Renal cortex interstitium (tissue), 11 donors: Measurements from ENCODE around the gene HIP1R. TPM values are rescaled to one million over a fixed set of nuclear protein-coding genes. Genes with fewer than 3 reads are reported as not detected.
A peak's percentile ranks its signal among the peaks of the same experiment; 100 is the strongest.

Source experiments
- DNase-seq, 11 donors: peaks; one replicate each; pipeline ENCODE4 v3.0.0-alpha.2; 2013; ENCODE audit warnings: low read depth in 9 of 11, low spot score in 4 of 11; ENCODE audit errors: extremely low read depth in 1 of 11
- polyA plus RNA-seq, 3 donors: library from polyadenylated mRNA; unstranded; fragments of 120-200 nt; gene quantifications; one replicate each; pipeline ENCODE4 v1.2.1, GENCODE V29; 2013; ENCODE audit not compliant: insufficient read length in 3 of 3

The HIP1R gene
- polyA plus RNA-seq, 3 donors = 54.1 to 115 (median 74.2) TPM

DNA sequence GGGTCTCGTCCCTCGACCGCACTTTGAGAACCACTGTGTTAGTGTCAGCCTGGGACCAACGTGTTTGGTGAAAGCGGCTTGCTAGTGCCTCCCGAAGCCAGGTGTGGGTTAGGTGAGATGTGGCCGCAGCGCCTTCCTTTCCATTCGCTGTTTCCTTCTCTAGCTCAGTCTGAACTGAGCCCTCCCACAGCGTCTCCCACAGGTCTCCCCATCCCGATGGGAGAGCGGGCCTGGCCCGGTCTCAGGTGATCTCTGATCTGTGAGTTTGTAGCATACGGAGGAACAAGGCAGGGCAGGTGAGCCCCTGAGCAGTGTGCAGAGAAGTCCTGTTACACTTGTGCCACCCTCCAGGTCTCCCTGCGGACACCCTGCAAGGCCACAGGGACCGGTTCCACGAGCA is 19.3 kb downstream of the HIP1R start:
- DNase-seq = no peak

DNA sequence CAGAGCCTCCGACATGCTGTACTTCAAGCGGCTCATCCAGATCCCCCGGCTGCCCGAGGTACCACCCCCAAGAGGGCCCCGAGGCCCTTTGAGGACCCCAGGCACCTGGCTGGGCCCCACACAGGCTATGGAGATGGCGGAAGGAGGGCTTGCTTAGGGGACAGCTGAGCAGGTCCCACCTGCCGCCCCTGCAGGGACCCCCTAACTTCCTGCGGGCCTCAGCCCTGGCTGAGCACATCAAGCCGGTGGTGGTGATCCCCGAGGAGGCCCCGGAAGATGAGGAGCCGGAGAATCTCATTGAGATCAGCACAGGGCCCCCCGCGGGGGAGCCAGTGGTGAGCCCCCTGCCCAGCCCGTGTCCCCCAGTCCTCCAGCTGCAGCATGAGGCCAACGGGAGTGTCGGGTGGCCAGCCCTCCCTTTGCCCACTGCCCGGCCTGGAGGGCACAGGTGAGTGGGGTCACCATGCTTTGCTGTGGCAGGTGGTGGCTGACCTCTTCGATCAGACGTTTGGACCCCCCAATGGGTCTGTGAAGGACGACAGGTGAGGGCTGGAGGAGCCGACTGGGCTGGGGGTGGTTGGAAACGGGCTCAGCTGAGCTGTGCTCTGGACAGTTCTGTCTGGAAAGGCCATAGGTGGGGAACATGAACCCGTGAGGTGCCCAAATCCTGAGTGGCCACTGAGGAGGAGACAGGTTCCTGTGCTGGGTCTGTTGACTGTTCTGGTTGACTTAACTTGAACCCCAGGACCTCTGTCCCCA is 20.0 kb downstream of the HIP1R start:
- DNase-seq = no peak

DNA sequence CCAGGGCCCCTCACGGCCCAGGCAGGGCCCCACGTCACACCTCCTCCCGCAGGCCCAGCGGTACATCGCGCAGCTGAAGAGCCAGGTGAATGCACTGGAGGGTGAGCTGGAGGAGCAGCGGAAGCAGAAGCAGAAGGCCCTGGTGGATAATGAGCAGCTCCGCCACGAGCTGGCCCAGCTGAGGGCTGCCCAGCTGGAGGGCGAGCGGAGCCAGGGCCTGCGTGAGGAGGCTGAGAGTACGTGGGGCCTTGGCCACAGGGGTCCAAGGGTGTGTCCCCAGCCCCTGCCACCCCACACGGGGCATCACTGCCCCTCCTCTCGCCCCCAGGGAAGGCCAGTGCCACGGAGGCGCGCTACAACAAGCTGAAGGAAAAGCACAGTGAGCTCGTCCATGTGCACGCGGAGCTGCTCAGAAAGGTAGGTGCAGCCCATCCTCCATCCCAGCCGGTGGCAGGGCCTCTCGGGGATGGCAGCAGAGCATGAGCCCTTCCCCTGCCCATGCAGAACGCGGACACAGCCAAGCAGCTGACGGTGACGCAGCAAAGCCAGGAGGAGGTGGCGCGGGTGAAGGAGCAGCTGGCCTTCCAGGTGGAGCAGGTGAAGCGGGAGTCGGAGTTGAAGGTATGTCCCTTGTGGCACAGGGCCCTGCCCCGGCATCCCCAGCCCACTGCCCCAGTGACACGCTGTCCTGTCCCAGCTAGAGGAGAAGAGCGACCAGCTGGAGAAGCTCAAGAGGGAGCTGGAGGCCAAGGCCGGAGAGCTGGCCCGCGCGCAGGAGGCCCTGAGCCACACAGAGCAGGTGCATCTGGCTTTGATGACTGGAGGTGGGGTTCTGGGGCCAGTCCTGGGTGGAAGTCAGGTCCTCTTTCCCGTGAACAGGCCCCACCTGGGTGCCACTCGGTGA is 20.9 kb downstream of the HIP1R start:
- DNase-seq = no peak

- DNase-seq = no peak
These were observed 21.9 kb downstream of the HIP1R start for GRCh38 chr12:122856999-122857671.

DNA sequence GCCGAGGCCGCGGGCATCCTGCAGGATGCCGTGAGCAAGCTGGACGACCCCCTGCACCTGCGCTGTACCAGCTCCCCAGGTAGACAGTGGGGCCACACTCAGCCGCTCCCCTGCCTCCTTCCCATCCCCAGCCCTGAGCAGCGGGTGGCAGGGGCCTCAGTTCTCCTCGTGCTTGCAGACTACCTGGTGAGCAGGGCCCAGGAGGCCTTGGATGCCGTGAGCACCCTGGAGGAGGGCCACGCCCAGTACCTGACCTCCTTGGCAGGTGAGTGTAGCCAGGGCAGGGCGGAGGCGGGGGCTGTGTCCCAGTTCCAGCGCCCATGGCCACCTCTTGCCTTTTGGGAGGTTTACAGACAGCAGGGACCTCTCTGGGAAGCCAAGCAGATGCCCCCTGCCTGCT is 22.9 kb downstream of the HIP1R start:
- no peak for DNase-seq

GRCh38 chr12:122858591-122859302 is 23.5 kb downstream of the HIP1R start:
- no peak for DNase-seq

DNA sequence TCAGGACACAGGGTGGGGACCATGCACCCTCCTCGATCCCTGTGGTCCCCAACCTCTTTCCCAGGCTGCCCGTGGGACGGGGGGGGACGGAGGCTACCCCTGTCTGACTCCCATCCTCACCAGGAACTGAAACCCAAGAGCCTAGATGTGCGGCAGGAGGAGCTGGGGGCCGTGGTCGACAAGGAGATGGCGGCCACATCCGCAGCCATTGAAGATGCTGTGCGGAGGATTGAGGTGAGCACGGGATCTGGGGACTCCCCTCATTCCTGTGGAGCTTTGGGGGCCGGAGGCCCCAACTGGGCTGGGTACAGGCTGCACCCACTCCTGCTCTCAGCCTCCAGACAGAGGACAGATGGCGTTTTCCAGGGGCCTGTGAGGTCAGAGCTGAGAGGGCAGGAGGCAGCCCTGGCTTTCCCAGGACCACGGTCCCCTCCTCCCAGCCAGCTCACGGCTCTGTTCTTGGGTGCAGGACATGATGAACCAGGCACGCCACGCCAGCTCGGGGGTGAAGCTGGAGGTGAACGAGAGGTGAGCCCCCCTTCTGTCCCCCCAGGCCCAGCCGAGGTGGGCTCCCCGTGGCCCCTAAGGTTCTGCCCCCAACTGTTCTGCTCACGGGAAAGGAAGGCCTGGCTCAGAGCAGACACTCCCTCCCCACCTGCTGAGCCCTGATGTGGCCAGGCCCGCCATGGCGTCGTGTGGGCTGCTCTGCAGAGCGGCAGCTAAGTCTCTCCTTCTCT is 24.2 kb downstream of the HIP1R start:
- no peak for DNase-seq

- peak in 4 of 11 donors; percentile 70 to 77 (median 73) for DNase-seq
These were observed 25.0 kb downstream of the HIP1R start for GRCh38 chr12:122860040-122860853.

- DNase-seq = no peak
These were observed 25.8 kb downstream of the HIP1R start for GRCh38 chr12:122860854-122861586.

- DNase-seq = no peak
These were observed 26.3 kb downstream of the HIP1R start for GRCh38 chr12:122861587-122861970.

- no peak for DNase-seq
These were observed 26.9 kb downstream of the HIP1R start for GRCh38 chr12:122862110-122862634.

DNA sequence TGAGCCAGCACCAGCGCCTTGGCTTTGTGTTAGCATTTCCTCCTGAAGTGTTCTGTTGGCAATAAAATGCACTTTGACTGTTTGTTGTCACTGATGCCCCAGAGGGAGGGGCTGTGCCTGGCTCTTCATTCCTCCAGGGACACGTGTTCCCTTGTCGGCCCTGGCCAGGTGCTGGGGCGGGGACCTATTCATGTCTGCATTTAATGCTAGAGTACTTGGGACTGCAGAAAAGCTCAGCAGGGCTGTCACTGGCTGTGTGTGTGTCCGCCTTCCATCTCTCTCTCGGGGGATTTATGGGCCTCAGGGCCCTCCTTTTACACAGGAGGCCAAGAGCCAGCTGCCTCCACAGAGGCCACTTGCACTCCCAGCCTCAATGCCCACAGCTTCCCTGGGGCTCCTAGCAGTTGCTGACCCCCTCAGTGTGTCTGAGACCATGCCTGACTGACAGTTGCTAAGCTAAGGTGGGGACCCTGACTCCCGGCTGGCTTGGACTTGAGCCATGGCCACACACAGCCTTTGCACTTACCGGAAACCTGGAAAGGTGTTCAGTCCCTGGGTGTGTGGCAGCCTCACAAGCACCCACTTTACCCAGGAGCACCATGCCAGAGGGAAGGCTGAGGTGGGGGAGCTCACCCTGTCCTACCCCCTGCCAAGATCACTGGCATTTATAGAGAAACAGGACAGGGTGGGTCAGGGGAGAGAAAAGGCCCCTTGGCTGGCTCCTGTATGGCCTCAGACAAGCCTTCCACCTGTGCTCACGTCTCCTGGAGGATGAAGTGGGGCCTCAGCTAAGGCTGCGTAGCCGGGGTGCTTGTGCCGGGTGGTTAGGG is 27.8 kb downstream of the HIP1R start:
- DNase-seq = no peak

- DNase-seq = no peak
These were observed 29.6 kb downstream of the HIP1R start for GRCh38 chr12:122864894-122865253.

GRCh38 chr12:122865268-122866231 is 30.3 kb downstream of the HIP1R start:
- no peak for DNase-seq

GRCh38 chr12:122866379-122866778 is 31.1 kb downstream of the HIP1R start:
- no peak for DNase-seq
